Motor neuron (in vitro differentiated cells): ENCODE data around the gene ADSL. TPM values are rescaled to one million over a fixed set of nuclear protein-coding genes. Genes with fewer than 3 reads are reported as not detected.

ENCODE experiments used
- ATAC-seq, 8 experiments: fragments of 200-7000 bp; cut with Tn5 transposase; replicated peaks in 6 of 8; 2 replicates each; pipeline ENCODE4 v1.8.0; 2021; ENCODE audit warnings: mild to moderate bottlenecking in 8 of 8, moderate library complexity in 8 of 8
- H3K27ac ChIP-seq, 2 donors: fragments of 250-450 bp; sonication (Bioruptor Pico); 2 replicates each; pipeline ENCODE4 v1.9.0; 2021; ENCODE audit warnings: antibody characterized with exemption in 2 of 2, mild to moderate bottlenecking in 2 of 2, moderate library complexity in 1 of 2
- H3K4me1 ChIP-seq, 2 donors: fragments of 250-450 bp; sonication (Bioruptor Pico); replicated peaks in 1 of 2; 2 replicates each; pipeline ENCODE4 v1.6.1; 2021; ENCODE audit warnings: antibody characterized with exemption in 2 of 2, mild to moderate bottlenecking in 2 of 2, moderate library complexity in 1 of 2
- H3K4me3 ChIP-seq, 5 donors: fragments of 250-450 bp; sonication (Bioruptor Pico); 2 replicates each; pipeline ENCODE4 v1.9.0; 2021; ENCODE audit warnings: antibody characterized with exemption in 5 of 5, mild to moderate bottlenecking in 5 of 5, moderate library complexity in 4 of 5
- WGBS, 10 experiments: fragments of 450-650 bp; shearing (Covaris generic); methylation state at CpG; one replicate each; pipeline ENCODE4 v1.0.0; 2022; 5-methylcytosine and 5-hydroxymethylcytosine counted together
- in situ Hi-C, 9 experiments: fragments of 400-800 bp; cut with MboI; loops; one replicate each; pipeline ENCODE4 v1.15.0; 2021; ENCODE audit warnings: low sequenced_read_pairs in 9 of 9, low pct_unique_long_range_greater_than_20kb in 2 of 9; ENCODE audit not compliant: unreplicated experiment in 9 of 9
- total RNA-seq, 8 experiments: library from RNA; unstranded; fragments of 300-600 nt; gene quantifications; 2 replicates each; pipeline versions ENCODE4 v1.2.3 to v1.2.4, GENCODE V29; 2022

ADSL gene
- total RNA-seq, 8 experiments from 2014 or later, result 49.8 to 98.7 (median 80.0) TPM

DNA sequence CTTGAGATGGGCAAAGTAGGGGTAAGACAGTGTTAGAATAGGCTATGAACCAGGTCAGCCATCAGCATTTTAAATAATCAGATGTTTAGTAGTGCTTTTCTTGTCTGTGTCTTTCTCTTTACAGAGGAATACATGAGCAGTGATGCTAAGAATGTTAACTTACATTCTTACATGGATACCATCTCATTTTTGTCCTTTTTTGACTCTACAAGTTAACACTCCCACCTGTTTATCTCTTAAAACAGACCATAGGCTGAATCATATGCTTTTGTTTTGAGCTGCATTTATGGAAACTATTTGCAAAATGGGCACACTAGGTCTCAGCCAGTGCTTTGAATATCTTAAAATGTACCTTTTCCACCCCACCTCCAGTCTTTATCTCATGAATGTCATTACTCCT lies 25.6 kb upstream of the ADSL start:
- no peaks in the 10 kb centered on the region for H3K4me1 ChIP-seq
- in situ Hi-C loops, result no loop called here
- H3K4me3 ChIP-seq, result no peak overlapping the region
- ATAC-seq, result no peak
- H3K27ac ChIP-seq, result no peak overlapping the region

DNA sequence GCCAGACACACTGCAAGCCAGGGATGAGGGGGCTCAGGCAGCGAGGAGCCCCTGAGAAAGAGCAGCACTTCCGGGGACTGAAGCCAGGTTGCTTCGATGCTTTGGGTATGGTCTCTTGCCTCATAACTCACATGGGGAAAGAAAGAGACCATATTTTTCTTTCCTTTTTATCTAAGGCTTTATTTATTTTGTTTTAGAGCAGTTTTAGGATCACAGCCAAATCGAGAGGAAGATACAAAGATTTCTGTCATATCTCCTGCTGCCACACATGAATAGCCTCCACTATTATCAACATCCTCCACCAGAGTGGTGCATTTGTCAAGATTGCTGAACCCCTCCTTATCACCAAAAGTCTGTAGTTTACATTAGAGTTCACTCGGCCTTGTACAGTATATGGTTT lies 24.3 kb upstream of the ADSL start:
- H3K4me1 ChIP-seq, result no peaks in the 10 kb centered on the region
- in situ Hi-C loops, result no loop called here
- 55 to 92% (median 85%) methylated on average over 2 to 4 of the region's 5 CpGs; no CpG with 5 or more reads in 3 of the 10 experiments for WGBS, 10 experiments
- no peak overlapping the region for H3K27ac ChIP-seq
- no peak for ATAC-seq
- no peak overlapping the region for H3K4me3 ChIP-seq

DNA sequence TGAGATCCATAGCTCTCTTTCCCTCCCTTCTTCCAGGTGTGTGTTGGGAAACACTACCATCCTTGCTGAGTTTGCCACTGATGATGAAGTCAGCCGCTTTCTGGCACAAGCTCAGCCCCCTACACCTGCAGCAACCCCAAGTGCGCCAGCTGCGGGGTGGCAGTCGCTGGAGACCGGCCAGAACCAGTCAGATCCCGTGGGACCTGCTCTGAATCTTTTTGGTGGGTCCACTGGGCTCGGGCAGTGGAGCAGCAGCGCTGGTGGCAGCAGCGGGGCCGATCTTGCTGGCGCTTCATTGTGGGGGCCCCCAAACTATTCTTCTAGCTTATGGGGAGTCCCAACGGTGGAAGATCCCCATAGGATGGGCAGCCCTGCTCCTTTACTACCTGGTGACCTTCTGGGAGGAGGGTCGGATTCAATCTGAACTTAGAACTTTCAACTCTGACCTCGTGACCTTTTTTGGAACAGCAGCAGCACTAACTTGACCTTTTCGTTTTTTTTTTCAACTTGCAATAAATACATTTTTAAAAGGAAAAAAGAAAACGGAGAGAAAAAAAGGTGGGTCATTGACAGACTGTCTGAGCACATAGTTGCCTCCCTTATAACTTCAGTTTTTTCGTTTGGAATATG lies 23.4 kb upstream of the ADSL start:
- in situ Hi-C loops, result no loop called here
- ATAC-seq, result no peak
- Histone ChIP-seq H3K27ac (no peak overlapping the region), H3K4me1 (no peaks in the 10 kb centered on the region), H3K4me3 (no peak overlapping the region)
- 54 to 100% (median 85%) methylated on average over 2 to 9 of the region's 17 CpGs for WGBS, 10 experiments

DNA sequence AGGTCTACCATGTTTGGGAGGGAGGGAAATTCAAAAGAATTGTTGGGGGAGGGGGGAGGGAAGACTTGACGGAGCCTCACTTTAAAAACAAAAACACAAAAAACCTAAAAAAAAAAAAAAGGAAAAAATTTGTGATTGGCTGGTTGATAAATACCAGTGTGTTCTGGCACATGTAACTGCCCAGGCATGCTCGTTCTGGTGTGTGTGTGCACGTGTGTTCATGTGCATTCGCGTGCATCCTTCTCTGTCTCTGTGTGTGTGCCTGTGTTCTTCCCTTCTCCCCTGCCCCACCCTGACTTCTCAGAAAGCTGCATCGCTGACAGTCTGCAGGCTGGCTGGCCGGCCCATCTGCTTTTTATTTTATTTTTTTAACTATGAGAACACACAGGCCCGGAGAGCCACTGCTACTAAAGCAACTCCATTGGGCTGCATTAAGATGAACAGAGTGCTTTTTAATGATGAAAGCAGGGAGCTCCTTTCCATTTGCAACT lies 22.6 kb upstream of the ADSL start:
- Histone ChIP-seq H3K4me1 (no peaks in the 10 kb centered on the region), H3K27ac (no peak overlapping the region), H3K4me3 (no peak overlapping the region)
- peak in 2 of 8 experiments; percentile 93 to 98 for ATAC-seq
- in situ Hi-C loops, result no loop called here
- 21 to 91% (median 70%) methylated on average over 1 to 8 of the region's 8 CpGs; no CpG with 5 or more reads in 3 of the 10 experiments for WGBS, 10 experiments

DNA sequence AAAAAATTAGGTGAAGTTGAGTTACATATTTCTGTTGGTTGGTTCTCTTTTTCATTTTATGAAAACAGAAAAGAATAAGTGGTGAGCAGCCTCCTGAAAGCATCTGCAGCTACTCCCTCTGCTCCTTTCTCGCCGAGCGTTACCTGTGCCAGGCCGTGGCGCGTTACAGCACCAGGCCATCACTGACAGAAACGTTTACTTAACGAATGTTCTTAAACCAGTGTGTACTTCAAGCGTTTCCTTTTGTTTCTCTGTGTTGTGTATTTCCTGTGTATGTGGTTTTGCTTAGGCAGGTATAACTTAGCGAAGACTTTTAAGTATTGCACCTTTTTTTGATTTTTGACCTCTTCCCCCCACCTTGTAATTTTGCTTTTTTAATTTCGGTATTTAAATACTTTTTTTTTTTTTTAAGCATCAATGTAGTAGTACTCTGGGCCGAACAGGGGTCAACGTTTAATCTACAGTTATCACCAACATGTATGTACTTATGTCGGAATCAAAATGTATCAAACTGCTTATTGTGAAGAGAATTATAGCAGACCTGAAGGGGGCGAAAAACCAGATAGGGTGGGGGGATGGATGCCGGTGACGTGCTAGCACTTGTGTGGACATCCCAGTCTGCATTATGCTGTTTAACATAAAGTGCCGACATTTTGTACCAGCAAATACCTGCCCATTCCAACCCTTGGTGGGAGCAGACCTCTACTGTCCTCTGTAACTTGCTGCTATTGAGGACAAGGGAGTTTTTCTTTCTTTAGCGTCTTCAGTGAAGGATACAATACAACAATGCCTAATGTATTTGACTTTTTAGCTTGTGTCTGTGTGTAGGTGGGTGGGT lies 21.6 kb upstream of the ADSL start:
- H3K4me3 ChIP-seq, result no peak overlapping the region
- in situ Hi-C loops, result no loop called here
- no peaks in the 10 kb centered on the region for H3K4me1 ChIP-seq
- H3K27ac ChIP-seq, result no peak overlapping the region
- WGBS, 10 experiments, result 70 to 100% (median 85%) methylated on average over 7 to 18 of the region's 19 CpGs
- no peak for ATAC-seq

DNA sequence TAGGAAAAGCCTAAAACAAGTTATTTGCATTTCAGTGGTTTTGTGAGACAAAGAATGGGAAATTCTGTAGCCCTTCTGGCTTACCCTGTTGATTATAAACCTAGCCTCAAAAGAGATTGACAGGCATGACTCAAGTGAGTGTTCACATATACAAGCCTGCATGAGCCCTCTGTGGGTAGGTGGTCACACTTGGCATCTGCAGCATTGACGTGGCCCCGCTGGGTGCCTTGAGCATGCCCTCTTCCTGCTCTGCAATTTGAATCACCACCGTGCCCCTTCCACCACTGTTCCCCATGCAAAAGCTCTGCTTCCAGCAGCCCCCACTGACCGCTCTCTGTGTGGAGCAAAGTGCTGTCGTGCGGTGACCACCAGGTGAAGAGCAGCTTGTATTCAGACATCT lies 21.0 kb upstream of the ADSL start:
- no peak for ATAC-seq
- Histone ChIP-seq H3K4me1 (no peaks in the 10 kb centered on the region), H3K27ac (no peak overlapping the region), H3K4me3 (no peak overlapping the region)
- 89 to 100% (median 100%) methylated on average over 1 to 5 of the region's 6 CpGs; no CpG with 5 or more reads in 4 of the 10 experiments for WGBS, 10 experiments
- in situ Hi-C loops, result no loop called here

DNA sequence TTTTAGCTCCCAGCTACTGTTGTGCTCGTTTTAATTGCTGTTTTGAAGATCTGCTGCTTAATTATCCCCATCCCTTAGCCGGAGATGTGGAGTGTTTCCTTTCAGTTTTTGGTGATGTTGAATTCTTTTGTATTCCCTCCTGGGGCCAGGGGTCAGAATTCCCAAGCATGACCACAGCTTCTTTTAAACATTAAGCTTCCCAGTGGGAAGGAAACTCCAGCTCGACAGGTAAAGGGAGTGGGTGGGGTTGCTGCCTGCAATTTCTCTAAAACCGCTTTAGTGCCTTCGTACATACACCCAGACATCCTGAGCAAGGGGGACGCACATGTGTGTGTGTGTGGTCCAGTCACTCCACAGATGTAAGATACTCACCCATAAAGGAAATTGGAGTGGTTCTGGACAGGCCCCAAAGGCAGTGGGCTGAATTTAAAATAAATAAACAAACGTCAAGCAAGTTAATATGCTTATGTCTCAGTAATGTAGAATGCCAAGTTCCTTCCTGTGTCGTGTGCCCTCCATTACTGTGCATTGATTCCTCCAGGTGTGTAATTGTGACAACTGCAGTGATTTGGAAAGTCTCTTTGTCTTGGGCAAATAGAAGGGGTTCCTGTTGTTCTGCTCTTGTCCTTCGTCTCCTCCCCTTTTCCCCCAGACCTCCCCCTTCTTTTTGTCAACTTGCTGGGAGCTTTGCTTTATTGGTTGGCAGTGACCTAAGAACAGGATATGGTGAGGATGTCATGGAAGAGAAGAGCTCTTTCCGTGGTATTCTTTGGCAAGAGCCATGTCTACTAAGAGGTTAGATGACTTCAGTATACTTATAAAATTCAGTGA lies 19.2 kb upstream of the ADSL start:
- in situ Hi-C loops, result no loop called here
- 0 to 85% (median 61%) methylated on average over 1 to 9 of the region's 10 CpGs for WGBS, 10 experiments
- H3K4me3 ChIP-seq, result no peak overlapping the region
- H3K27ac ChIP-seq, result no peak overlapping the region
- peaks cover 8 to 13% of the 10 kb centered on the region in 2 donors for H3K4me1 ChIP-seq
- no peak for ATAC-seq

DNA sequence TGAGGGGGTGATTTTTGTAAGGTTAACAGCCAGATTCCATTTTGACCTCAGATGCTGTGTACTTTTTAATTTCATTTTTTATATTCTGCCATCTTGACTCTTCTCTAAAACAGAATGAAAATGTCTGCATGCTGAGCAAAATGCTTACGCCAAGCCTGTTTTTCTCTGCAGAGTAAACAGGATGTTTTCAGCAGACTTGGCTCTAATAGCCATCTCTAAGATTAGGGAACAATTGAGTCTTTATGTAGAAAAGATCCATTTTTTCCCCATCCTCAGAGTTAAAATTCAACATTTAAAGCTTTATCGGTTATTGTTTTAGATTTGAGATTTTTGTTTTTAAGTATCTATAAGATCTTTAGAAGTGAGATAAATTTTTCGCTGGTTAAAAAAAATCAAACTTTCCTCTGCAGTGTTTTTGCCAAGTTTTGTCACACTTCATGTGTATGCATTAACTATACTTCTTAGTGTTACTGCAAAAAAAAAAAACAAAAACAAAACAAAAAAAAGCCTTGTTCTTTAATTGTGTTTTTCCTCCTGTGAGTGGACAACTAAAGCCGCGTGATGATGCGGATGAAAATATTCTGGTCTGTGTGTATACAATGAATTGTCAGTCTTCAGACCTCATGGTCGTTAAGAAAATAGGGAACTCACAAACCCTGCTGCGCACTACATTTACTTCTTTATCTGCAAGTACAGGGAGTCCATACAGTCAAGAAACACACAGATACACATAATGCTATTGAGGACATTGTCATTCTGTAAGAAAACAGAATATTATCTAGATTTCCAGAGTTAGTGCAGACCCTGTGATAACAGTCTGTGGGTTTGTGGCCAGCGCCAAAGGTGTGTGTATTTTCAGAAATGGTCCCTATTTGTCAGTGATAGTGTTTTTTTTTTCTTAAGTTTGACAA lies 17.5 kb upstream of the ADSL start:
- no peak overlapping the region for H3K4me3 ChIP-seq
- H3K4me1 ChIP-seq, result peaks cover 8 to 17% of the 10 kb centered on the region in 2 donors
- ATAC-seq, result no peak
- WGBS, 10 experiments, result 93 to 100% (median 96%) methylated on average over 2 to 9 of the region's 9 CpGs
- H3K27ac ChIP-seq, result no peak overlapping the region
- in situ Hi-C loops, result no loop called here

DNA sequence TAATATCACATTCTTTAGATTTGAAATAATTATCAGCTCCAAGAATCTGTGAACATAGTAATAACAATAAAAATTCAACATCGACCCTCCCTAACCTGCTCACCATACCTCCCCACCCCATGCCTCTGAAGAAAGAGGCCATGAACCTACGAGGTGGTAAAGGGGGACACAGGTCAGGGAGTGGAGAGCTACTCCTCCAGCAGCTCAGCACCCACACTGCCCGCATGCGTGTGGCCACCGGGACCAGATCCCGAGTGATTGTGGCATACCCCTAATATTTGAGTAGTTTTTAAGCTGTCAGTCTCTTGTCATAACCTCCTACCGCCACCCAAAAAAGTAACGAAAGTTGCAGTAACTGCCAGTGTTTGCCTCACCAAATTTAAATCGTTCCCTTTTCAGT lies 16.8 kb upstream of the ADSL start:
- H3K4me3 ChIP-seq, result no peak overlapping the region
- 83 to 100% (median 95%) methylated on average over 2 to 9 of the region's 9 CpGs; no CpG with 5 or more reads in 1 of the 10 experiments for WGBS, 10 experiments
- no peak for ATAC-seq
- peaks cover 8 to 17% of the 10 kb centered on the region in 2 donors for H3K4me1 ChIP-seq
- no peak overlapping the region for H3K27ac ChIP-seq
- in situ Hi-C loops, result no loop called here

DNA sequence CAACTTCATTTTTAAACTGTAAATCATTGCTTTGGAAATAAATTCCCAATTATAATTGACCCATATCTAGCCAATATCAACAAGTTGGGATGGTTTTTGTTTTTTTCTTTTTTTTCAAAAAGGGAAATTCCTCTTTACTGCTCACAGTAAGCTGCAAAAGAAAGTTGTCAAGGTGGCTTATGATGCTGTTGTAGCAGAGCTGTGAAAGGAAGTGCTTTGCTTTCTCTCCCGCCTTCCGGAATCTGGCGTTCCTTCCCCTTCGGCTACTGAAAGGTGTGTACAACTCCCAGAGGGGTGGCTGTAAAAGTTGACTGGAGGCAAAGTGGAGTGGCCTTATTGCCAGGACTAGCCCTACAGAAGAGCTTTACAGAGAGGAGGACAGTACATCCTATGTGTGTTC lies 16.2 kb upstream of the ADSL start:
- peaks cover 8 to 17% of the 10 kb centered on the region in 2 donors for H3K4me1 ChIP-seq
- WGBS, 10 experiments, result 60 to 100% (median 84%) methylated on average over 1 to 4 of the region's 4 CpGs; no CpG with 5 or more reads in 4 of the 10 experiments
- H3K4me3 ChIP-seq, result no peak overlapping the region
- in situ Hi-C loops, result no loop called here
- no peak for ATAC-seq
- H3K27ac ChIP-seq, result no peak overlapping the region

DNA sequence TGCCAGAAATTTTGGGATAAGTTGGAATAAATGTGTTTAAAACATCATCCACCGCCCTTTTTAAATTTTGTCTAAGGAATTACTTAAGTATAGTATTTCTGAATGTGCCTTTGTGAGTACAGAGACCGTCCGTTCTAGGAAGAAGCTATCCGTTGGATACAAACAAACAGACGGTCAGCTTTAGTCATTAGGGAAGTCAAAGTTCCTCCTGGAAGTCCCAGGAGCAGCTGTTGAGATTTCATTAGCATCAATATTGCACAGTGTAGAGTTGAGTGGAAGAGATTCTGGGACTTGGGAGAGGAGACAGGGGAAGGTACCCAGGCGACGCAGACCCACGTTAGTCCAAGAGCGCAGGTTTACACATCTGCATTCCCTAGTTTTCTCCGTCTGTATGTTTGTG lies 15.7 kb upstream of the ADSL start:
- H3K4me3 ChIP-seq, result no peak overlapping the region
- no peak for ATAC-seq
- peaks cover 8 to 17% of the 10 kb centered on the region in 2 donors for H3K4me1 ChIP-seq
- 70 to 100% (median 89%) methylated on average over 1 to 10 of the region's 10 CpGs for WGBS, 10 experiments
- no peak overlapping the region for H3K27ac ChIP-seq
- in situ Hi-C loops, result no loop called here

DNA sequence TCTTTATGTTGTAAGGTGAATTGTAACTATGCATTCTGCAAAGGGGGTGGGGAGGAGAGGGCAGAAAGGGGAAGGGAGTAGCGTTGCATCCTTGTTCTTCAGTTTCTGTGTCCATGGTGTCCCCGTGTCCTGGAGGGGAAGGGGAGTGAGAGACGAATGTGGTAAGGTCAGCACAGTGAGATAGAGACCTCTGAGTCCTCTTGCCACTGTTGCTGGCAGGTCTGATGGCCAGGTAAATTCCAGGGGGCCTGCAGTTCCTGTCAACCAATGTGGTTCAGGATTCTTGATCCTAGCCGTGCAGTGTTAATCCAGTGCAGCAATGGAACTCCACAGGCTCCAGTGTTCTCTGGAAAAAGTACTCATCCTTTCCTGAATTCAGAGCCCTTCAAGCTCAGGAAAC lies 14.6 kb upstream of the ADSL start:
- Histone ChIP-seq H3K4me3 (no peak overlapping the region), H3K4me1 (peaks cover 8 to 17% of the 10 kb centered on the region in 2 donors), H3K27ac (no peak overlapping the region)
- peak in 5 of 8 experiments; percentile 23 to 41 (median 29) for ATAC-seq
- in situ Hi-C loops, result no loop called here
- 19 to 100% (median 32%) methylated on average over 1 to 3 of the region's 4 CpGs; no CpG with 5 or more reads in 4 of the 10 experiments for WGBS, 10 experiments
